H9 (cell line): ENCODE data around the gene TMCO6. TPM values are rescaled to one million over a fixed set of nuclear protein-coding genes. Genes with fewer than 3 reads are reported as not detected.

Experiments
- DNase-seq: peaks from one replicate; pipeline ENCODE4 v3.0.0-alpha.2; 2017
- H2AFZ ChIP-seq: one replicate; pipeline ENCODE4 v1.6.1; 2013; ENCODE audit warnings: mild to moderate bottlenecking, low read length, control low read depth, moderate library complexity
- H2AK5ac ChIP-seq: 2 replicates; pipeline ENCODE4 v1.6.1; 2013; ENCODE audit warnings: low read length, control low read depth, mixed read lengths; ENCODE audit not compliant: insufficient read length
- H2BK120ac ChIP-seq: one replicate; pipeline ENCODE4 v1.6.1; 2013; ENCODE audit warnings: low read depth, mild to moderate bottlenecking, low read length, control low read depth, inconsistent platforms; ENCODE audit not compliant: poor library complexity, severe bottlenecking
- H2BK12ac ChIP-seq: 2 replicates; pipeline ENCODE4 v1.6.1; 2013; ENCODE audit warnings: low read length, control low read depth, mixed read lengths, low read depth; ENCODE audit not compliant: insufficient read length
- H2BK15ac ChIP-seq: 2 replicates; pipeline ENCODE4 v1.6.1; 2013; ENCODE audit warnings: low read depth, low read length, control low read depth
- H2BK20ac ChIP-seq: one replicate; pipeline ENCODE4 v1.6.1; 2013; ENCODE audit warnings: low read depth, mild to moderate bottlenecking, low read length, control low read depth, inconsistent platforms; ENCODE audit not compliant: poor library complexity, severe bottlenecking
- H2BK5ac ChIP-seq: 2 replicates; pipeline ENCODE4 v1.6.1; 2013; ENCODE audit warnings: low read length, control low read depth, mixed read lengths; ENCODE audit not compliant: insufficient read length
- H3K14ac ChIP-seq: 2 replicates; pipeline ENCODE4 v1.6.1; 2013; ENCODE audit warnings: low read length, control low read depth; ENCODE audit not compliant: insufficient read depth
- H3K18ac ChIP-seq: 2 replicates; pipeline ENCODE4 v1.6.1; 2013; ENCODE audit warnings: low read depth, mild to moderate bottlenecking, mixed read lengths, low read length, control low read depth; ENCODE audit not compliant: insufficient read length
- H3K23ac ChIP-seq: 2 replicates; pipeline ENCODE4 v1.6.1; 2013; ENCODE audit warnings: low read length, control low read depth, mixed read lengths, low read depth; ENCODE audit not compliant: insufficient read length
- H3K23me2 ChIP-seq: 2 replicates; pipeline ENCODE4 v1.6.1; 2013; ENCODE audit warnings: low read depth, mild to moderate bottlenecking, mixed read lengths, low read length, control low read depth; ENCODE audit not compliant: insufficient read length, poor library complexity, severe bottlenecking
- H3K27ac ChIP-seq: 2 replicates; pipeline ENCODE4 v1.5.1; 2013; ENCODE audit warnings: low read length, control low read depth, mixed read lengths, low read depth; ENCODE audit not compliant: insufficient read length
- H3K27me3 ChIP-seq: 2 replicates; pipeline ENCODE4 v1.6.1; 2013; ENCODE audit warnings: low read length, control low read depth, inconsistent platforms; ENCODE audit not compliant: insufficient read depth
- H3K4ac ChIP-seq: 2 replicates; pipeline ENCODE4 v1.6.1; 2013; ENCODE audit warnings: low read depth, mild to moderate bottlenecking, control low read depth, inconsistent platforms, low read length, moderate library complexity
- H3K4me1 ChIP-seq: 2 replicates; pipeline ENCODE4 v1.6.1; 2013; ENCODE audit warnings: low read length, control low read depth, inconsistent platforms; ENCODE audit not compliant: insufficient read depth
- H3K4me2 ChIP-seq: 2 replicates; pipeline ENCODE4 v1.6.1; 2013; ENCODE audit warnings: low read length, control low read depth, mixed read lengths; ENCODE audit not compliant: insufficient read length, insufficient read depth
- H3K56ac ChIP-seq: 2 replicates; pipeline ENCODE4 v1.6.1; 2013; ENCODE audit warnings: low read depth, mild to moderate bottlenecking, mixed read lengths, low read length, control low read depth; ENCODE audit not compliant: insufficient read length
- H3K79me1 ChIP-seq: 2 replicates; pipeline ENCODE4 v1.6.1; 2013; ENCODE audit warnings: low read depth, mild to moderate bottlenecking, moderate library complexity, low read length, control low read depth, inconsistent platforms; ENCODE audit not compliant: insufficient read depth, poor library complexity, severe bottlenecking
- H3K79me2 ChIP-seq: 2 replicates; pipeline ENCODE4 v1.6.1; 2013; ENCODE audit warnings: low read length, control low read depth, inconsistent platforms; ENCODE audit not compliant: insufficient read depth
- H3K9ac ChIP-seq: 2 replicates; pipeline ENCODE4 v1.6.1; 2013; ENCODE audit warnings: low read length, control low read depth, mixed read lengths; ENCODE audit not compliant: insufficient read length; ENCODE audit errors: extremely low read depth
- H3K9me3 ChIP-seq: one replicate; pipeline ENCODE4 v1.6.1; 2013; ENCODE audit warnings: low read depth, low read length, inconsistent platforms; ENCODE audit not compliant: control insufficient read depth
- H3T11ph ChIP-seq: one replicate; pipeline ENCODE4 v1.6.1; 2013; ENCODE audit warnings: mild to moderate bottlenecking, low read length, control low read depth, inconsistent platforms
- H4K20me1 ChIP-seq: one replicate; pipeline ENCODE4 v1.6.1; 2013; ENCODE audit not compliant: control insufficient read depth, insufficient read length, insufficient read depth
- H4K5ac ChIP-seq: 2 replicates; pipeline ENCODE4 v1.6.1; 2013; ENCODE audit warnings: low read depth, mild to moderate bottlenecking, mixed read lengths, low read length, control low read depth; ENCODE audit not compliant: insufficient read length
- H4K8ac ChIP-seq: replicated peaks from 2 replicates; pipeline ENCODE4 v1.6.1; 2013; ENCODE audit warnings: low read length, control low read depth, mixed read lengths, low read depth; ENCODE audit not compliant: insufficient read length
- H4K91ac ChIP-seq: 2 replicates; pipeline ENCODE4 v1.6.1; 2013; ENCODE audit warnings: low read depth, mild to moderate bottlenecking, moderate library complexity, mixed read lengths, low read length, control low read depth; ENCODE audit not compliant: insufficient read length
- H3K27ac Mint-ChIP-seq, 3 experiments: 2 replicates in 2 of 3; 3 replicates in 1 of 3; pipeline ENCODE4 v1.8.0; 2020 to 2021; ENCODE audit warnings: mixed read lengths in 3 of 3, mild to moderate bottlenecking in 1 of 3, moderate library complexity in 1 of 3
- H3K27me3 Mint-ChIP-seq: 2 replicates; pipeline ENCODE4 v1.8.0; 2021; ENCODE audit warnings: low read depth, mild to moderate bottlenecking, moderate library complexity, mixed read lengths
- H3K36me3 Mint-ChIP-seq, 3 experiments: 2 replicates in 2 of 3; 3 replicates in 1 of 3; pipeline ENCODE4 v1.8.0; 2020 to 2021; ENCODE audit warnings: low read depth in 3 of 3, mixed read lengths in 3 of 3; ENCODE audit not compliant: insufficient read depth in 1 of 3
- H3K4me1 Mint-ChIP-seq, 2 experiments: 2 replicates each; pipeline ENCODE4 v1.8.0; 2020; ENCODE audit warnings: mixed read lengths in 2 of 2
- H3K4me3 Mint-ChIP-seq, 2 experiments: 2 replicates in 1 of 2; 3 replicates in 1 of 2; pipeline ENCODE4 v1.8.0; 2020 to 2021; ENCODE audit warnings: mild to moderate bottlenecking in 2 of 2, mixed read lengths in 2 of 2, moderate library complexity in 1 of 2
- H3K9me3 Mint-ChIP-seq, 2 experiments: 2 replicates in 1 of 2; 3 replicates in 1 of 2; pipeline ENCODE4 v1.8.0; 2020; ENCODE audit warnings: mild to moderate bottlenecking in 2 of 2, mixed read lengths in 2 of 2, moderate library complexity in 1 of 2
- WGBS: extraction: QIAGEN DNeasy Blood & Tissue Kit; methylation state at CpG from one replicate; pipeline ENCODE4 v1.1.7; 2013; ENCODE audit warnings: missing lambda C conversion rate, low lambda C conversion rate, mixed read lengths; ENCODE audit not compliant: insufficient read length; ENCODE audit errors: extremely low coverage; 5-methylcytosine and 5-hydroxymethylcytosine counted together
- total RNA-seq: library from RNA; stranded (reverse); gene quantifications from 2 replicates; pipeline ENCODE4 v1.2.1, GENCODE V29; 2021
- TF ChIP-seq, protein P1 (sequence below): fragments of 200-600 bp; sonication (generic); conservative IDR thresholded peaks from 3 replicates; pipeline ENCODE4 v1.8.0; 2021; ENCODE audit warnings: antibody characterized with exemption, mild to moderate bottlenecking

The TMCO6 gene
- total RNA-seq, 1 experiment from 2014 or later, result 39.3 TPM

DNA sequence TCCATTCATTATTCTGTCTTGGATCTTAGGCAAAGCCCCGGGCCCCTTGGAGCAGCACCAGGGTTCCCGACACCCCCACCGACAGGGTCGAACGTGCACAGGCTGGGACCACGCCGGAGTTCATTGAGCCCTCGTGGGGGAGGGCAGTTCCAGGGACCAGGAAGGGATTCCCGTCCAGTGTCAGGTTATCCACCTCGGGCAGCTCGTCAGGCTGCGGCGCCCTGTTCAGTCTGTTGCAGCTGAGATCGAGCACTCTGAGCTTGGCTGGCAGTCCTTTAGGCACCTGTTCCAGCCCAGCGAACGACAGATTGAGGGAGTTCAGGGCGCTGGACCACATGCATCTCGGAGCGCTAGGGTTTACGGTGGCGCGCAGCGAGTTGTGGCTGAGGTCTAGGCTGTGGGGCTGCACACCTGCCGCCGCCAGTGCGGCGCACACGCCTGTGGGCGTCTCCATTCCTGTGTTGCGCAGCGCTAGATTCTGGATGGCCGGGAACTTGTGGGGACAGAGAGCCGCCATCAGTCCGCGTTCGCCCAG lies 7.4 kb upstream of the TMCO6 start:
- Histone ChIP-seq H3K4ac (no peak overlapping the region), H3K18ac (no peak overlapping the region), H3K9me3 (peaks cover 16% of the 10 kb centered on the region), H3K23me2 (no peaks in the 10 kb centered on the region), H3K9ac (no peak overlapping the region), H3K79me1 (no peaks in the 10 kb centered on the region), H2AK5ac (no peak overlapping the region), H4K91ac (no peak overlapping the region), H3K79me2 (no peaks in the 10 kb centered on the region), H3K14ac (no peak overlapping the region), H4K5ac (no peak overlapping the region), H3K4me1 (no peaks in the 10 kb centered on the region), H3K27me3 (no peaks in the 10 kb centered on the region), H4K20me1 (no peaks in the 10 kb centered on the region), H2BK15ac (no peak overlapping the region), H2AFZ (no peak overlapping the region), H3K23ac (no peak overlapping the region), H2BK120ac (no peak overlapping the region), H2BK20ac (no peak overlapping the region), H2BK12ac (no peak overlapping the region), H2BK5ac (no peak overlapping the region), H3T11ph (no peak overlapping the region), H4K8ac (no peak overlapping the region), H3K27ac (no peak overlapping the region), H3K56ac (no peak overlapping the region), H3K4me2 (no peak overlapping the region)
- TF ChIP-seq, protein P1, sequence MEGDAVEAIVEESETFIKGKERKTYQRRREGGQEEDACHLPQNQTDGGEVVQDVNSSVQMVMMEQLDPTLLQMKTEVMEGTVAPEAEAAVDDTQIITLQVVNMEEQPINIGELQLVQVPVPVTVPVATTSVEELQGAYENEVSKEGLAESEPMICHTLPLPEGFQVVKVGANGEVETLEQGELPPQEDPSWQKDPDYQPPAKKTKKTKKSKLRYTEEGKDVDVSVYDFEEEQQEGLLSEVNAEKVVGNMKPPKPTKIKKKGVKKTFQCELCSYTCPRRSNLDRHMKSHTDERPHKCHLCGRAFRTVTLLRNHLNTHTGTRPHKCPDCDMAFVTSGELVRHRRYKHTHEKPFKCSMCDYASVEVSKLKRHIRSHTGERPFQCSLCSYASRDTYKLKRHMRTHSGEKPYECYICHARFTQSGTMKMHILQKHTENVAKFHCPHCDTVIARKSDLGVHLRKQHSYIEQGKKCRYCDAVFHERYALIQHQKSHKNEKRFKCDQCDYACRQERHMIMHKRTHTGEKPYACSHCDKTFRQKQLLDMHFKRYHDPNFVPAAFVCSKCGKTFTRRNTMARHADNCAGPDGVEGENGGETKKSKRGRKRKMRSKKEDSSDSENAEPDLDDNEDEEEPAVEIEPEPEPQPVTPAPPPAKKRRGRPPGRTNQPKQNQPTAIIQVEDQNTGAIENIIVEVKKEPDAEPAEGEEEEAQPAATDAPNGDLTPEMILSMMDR, result no peak
- no peak overlapping the region for H3K27ac Mint-ChIP-seq
- no peaks in the 10 kb centered on the region for H3K4me1 Mint-ChIP-seq
- H3K27me3 Mint-ChIP-seq, result peaks cover 6% of the 10 kb centered on the region
- WGBS, result no CpG with 5 or more reads among the region's 36 CpGs
- H3K4me3 Mint-ChIP-seq, result no peak overlapping the region
- H3K36me3 Mint-ChIP-seq, result peaks cover 4 to 11% (median 11%) of the 10 kb centered on the region in 3 experiments; a peak in 6 of 7 replicates
- peaks cover 36 to 39% of the 10 kb centered on the region in 2 experiments for H3K9me3 Mint-ChIP-seq
- no peak for DNase-seq
